LNCAP (cell line): ENCODE results near the gene ADCK1.

ENCODE experiments used
- TF ChIP-seq, protein P1 (sequence below): fragments of 450-650 bp; IDR thresholded peaks from 2 replicates; pipeline ENCODE4 v1.5.1; 2017; ENCODE audit warnings: mild to moderate bottlenecking

The ADCK1 gene

DNA sequence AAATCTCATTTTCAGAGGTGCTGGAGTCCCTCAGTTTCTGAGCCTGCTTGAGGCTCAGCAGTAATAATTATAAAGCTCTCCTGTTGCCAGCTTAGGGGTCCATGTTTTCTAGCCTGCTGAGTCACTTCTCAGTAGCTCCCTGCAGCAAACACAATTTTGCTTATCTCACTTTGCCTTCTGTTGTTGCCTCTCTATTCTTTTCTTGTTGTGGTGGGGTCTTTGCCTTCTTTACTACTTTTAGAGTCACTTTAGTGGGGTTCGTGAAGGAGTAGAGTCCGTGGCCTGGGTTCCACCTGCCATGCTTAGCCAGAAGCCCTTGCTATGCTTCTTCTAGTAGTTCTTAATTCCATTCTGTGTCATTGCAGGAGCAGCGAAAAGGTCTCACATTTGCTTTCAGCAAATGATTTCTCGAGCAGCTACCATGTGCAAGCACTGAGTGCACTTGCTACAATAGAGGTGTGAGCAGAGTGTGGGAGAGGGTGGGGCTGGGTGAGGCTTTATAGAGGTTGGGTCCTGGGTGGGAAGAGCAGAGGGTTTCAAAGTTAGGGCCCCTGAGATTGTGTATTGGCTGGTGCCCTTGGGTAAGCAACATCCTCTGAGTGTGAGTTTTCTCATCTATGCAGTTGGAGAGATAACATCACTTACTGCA lies 114.3 kb downstream of the ADCK1 start:
- TF ChIP-seq, protein P1, sequence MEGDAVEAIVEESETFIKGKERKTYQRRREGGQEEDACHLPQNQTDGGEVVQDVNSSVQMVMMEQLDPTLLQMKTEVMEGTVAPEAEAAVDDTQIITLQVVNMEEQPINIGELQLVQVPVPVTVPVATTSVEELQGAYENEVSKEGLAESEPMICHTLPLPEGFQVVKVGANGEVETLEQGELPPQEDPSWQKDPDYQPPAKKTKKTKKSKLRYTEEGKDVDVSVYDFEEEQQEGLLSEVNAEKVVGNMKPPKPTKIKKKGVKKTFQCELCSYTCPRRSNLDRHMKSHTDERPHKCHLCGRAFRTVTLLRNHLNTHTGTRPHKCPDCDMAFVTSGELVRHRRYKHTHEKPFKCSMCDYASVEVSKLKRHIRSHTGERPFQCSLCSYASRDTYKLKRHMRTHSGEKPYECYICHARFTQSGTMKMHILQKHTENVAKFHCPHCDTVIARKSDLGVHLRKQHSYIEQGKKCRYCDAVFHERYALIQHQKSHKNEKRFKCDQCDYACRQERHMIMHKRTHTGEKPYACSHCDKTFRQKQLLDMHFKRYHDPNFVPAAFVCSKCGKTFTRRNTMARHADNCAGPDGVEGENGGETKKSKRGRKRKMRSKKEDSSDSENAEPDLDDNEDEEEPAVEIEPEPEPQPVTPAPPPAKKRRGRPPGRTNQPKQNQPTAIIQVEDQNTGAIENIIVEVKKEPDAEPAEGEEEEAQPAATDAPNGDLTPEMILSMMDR: no peak

DNA sequence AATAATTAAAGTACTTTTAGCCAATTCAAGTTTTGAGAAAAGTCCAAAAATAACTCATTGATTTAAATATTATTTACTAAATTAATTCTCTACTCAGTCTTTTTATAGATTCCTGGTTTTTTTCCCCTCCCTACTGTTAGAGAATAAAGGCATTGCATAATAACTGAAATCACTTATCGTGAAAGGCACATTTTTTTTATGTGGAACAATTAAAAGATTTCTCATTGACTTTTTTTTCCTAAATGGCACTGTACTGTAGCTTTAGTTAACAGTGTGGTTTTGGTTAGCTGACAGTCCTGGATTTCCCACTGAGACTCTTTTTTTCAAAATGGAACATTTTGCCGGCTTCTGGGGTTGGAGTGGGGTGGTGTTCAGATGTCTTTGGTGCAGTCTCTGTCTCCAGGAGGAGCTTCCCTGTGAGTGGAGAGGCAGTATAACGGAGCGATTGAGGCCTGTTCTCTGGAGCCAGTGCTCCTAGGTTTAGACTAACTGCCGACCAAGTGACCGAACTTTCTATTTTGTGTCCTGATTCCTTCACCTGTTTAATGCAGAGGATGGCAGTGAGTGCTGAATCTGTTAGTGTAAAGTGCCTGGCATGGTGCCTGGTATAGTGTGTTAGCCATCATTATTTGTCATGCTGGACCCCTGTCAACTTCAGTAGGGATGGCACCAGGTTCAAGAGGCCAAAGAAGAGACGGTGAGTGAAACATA lies 117.7 kb downstream of the ADCK1 start:
- TF ChIP-seq, protein P1: no peak

DNA sequence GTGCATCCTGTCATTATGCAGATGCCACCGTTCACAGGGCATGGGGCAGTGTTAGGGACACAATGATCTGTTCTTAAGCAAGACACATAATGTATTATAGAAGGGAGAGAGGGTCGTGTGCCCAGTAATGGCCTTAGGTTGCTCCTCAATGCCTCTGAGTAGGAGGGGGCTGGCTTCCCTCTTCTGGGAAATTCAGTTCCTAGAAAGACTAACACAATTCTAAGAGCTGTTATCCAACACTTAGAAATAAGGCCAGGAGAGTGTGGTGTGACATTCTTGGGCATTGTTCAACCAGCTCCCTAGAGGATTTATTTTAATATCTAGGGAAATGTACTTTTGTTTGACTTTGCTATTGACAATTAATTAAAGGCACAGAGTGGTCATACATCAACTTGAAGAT lies 118.5 kb downstream of the ADCK1 start:
- TF ChIP-seq, protein P1: no peak

DNA sequence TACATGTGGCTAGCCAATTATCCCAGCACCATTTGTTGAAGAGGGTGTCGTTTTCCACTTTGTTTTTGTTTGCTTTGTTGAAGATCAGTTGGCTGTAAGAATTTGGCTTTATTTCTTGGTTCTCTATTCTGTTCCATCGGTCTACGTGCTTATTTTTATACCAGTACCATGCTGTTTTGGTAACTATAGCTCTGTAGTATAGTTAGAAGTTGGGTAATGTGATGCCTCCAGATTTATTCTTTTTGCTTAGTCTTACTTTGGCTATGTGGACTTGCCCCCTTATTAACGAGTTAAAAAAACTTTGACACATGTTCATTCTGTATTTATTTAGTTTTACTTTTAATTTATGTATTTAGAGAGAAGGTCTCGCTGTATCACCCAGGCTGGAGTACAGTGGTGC lies 120.4 kb downstream of the ADCK1 start:
- TF ChIP-seq, protein P1: no peak

DNA sequence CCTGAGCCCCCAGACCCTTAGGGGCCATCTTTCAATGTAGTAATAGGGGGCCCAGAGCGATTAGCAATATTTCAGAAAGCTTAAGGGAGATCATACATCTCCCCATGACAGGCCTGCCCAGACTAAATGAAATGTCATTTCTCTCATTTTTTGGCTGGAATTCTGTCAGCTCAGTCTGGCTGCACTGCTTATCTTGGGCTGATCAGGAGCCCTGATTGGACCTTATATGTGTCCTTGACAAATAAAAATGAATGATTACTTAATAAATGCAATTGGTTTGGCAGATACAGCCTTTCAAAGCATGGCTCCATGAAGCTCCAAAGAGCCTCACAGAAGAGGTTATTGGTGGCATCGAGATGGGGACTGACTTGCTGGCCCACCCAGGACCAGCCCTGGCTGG lies 121.9 kb downstream of the ADCK1 start:
- TF ChIP-seq, protein P1: no peak

DNA sequence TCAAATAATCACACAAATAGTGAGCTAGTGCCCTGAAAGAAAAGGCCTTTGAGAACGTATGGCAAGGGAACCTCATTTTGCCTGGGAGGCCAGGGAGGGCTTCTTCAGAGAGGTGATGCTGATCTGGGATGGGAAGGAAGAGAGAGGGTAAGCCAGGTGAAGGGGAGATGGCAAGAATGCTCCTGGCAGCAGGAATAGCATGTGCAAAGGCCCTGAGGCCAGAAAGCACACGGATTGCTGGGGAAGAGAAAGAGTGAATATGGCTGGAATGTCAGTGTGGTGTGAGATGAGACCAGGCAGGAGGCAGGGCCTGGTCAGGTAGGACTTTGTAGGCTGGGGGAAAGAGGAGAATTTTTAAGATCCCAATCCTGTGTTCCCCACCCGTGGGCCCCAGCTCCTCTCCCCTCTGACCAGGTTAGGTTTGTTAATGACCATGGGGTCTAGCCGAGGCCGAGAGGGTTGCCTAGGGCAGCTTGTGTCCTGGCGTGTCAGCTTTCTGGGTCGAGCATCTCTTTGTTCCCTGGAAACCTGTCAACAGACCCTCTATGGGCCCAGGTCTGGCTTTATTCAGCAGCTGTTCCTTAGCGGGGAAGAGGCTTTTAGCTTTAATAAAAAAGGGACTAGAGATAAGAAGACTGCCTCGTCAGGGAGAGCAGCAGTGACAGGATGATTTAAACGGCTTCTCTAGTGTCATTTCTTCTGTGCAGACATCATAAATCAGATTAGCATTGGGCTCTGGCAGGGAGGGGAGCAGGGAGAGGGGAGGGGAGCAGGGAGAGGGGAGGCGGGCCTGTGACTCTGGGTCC lies 123.4 kb downstream of the ADCK1 start:
- TF ChIP-seq, protein P1: no peak

DNA sequence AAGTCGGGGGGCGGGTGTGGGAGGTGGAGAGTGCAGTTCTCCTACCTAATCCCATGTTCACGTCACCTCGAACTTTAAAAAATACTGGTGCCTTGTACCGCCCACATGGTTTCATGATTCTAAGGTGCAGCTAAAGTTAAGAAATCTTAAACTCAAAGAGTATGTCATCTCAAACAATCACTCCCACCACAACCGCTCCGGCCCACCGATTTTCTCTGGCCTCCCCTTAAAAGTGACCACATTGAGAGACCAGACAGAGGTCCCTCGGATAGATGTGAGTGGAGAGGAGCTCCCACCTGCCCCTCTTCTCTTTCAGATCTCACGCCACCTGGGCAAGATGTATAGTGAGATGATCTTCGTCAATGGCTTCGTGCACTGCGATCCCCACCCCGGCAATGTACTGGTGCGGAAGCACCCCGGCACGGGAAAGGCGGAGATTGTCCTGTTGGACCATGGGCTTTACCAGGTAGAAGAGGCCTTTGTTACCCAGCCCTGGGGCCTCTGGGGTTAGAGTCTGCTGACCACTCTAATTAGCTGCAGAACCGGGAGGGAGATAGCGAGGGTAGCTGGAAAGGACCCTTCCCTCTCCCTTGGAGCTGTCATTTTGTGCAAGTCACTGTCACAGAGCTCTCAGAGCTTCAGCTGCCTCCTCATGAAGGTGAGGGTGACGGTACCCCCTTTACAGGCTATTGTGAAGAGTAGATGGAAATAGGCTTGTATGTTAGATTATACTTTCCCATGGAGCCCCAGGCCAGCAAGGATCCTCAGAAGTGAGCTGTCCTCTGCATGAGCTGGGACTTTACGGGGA lies 124.4 kb downstream of the ADCK1 start:
- TF ChIP-seq, protein P1: no peak
